Endothelial cell of umbilical vein (primary cell): ENCODE results near the gene RAB24. TPM values are rescaled to one million over a fixed set of nuclear protein-coding genes. Genes with fewer than 3 reads are reported as not detected.

Experiments used
- BruUV-seq: library from RNA; stranded (reverse); fragments of 400-500 nt; replicated peaks from 2 replicates; lab custom pipeline; 2021; lab: Mats Ljungman, UMichigan
- CTCF ChIA-PET: fragments of 300-600, 350-600 bp; sonication (Branson Sonifier 250); formaldehyde crosslinking; loops from one replicate; lab custom pipeline; 2021; ENCODE audit warnings: antibody characterized with exemption, inconsistent platforms; lab: Charles Lee
- POLR2A ChIA-PET: fragments of 300-600, 350-600 bp; sonication (Branson Sonifier 250); formaldehyde crosslinking; loops from one replicate; lab custom pipeline; 2021; ENCODE audit warnings: antibody characterized with exemption, inconsistent platforms; lab: Charles Lee
- DNase-seq: peaks from one replicate; pipeline ENCODE4 v3.0.0-alpha.2; 2011; ENCODE audit warnings: low read depth, low spot score
- FAIRE-seq: peaks from 2 replicates; lab custom pipeline; 2011; peaks lifted over from hg19 to GRCh38; lab: Jason Lieb, UNC
- H2AFZ ChIP-seq: 2 replicates; pipeline ENCODE4 v1.6.0; 2012; ENCODE audit warnings: low read depth, low read length, control low read depth, inconsistent platforms
- H3K27ac ChIP-seq: 2 replicates; pipeline ENCODE4 v1.5.1; 2011; ENCODE audit warnings: low read depth, mild to moderate bottlenecking, control low read depth, low read length, moderate library complexity; ENCODE audit not compliant: insufficient read depth
- H3K27me3 ChIP-seq, 2 experiments: 2 replicates each; pipeline versions ENCODE4 v1.6.0 to v1.6.1; 2011; ENCODE audit warnings: low read length in 2 of 2, mixed read lengths in 1 of 2; ENCODE audit not compliant: control insufficient read depth in 2 of 2, insufficient read depth in 2 of 2
- H3K36me3 ChIP-seq, 2 experiments: 2 replicates in 1 of 2; 3 replicates in 1 of 2; pipeline ENCODE4 v1.5.1; 2011; ENCODE audit warnings: low read length in 2 of 2, mild to moderate bottlenecking in 1 of 2, moderate library complexity in 1 of 2; ENCODE audit not compliant: control insufficient read depth in 2 of 2, insufficient read depth in 2 of 2; ENCODE audit errors: extremely low read depth in 1 of 2
- H3K4me1 ChIP-seq: 3 replicates; pipeline ENCODE4 v1.5.1; 2011; ENCODE audit warnings: mild to moderate bottlenecking, low read length; ENCODE audit not compliant: control insufficient read depth, insufficient read depth; ENCODE audit errors: extremely low read depth
- H3K4me2 ChIP-seq: 2 replicates; pipeline ENCODE4 v1.6.1; 2011; ENCODE audit warnings: low read length, control low read depth, mixed read lengths; ENCODE audit not compliant: insufficient read depth
- H3K4me3 ChIP-seq, 3 experiments: fragments of 200-600 bp in 1 of 3; sonication (generic), shearing (Covaris generic) in 1 of 3; replicated peaks in 1 of 3; 2 replicates each; pipeline ENCODE4 v1.5.1; 2011 to 2016; ENCODE audit warnings: control low read depth in 3 of 3, low read length in 3 of 3, mild to moderate bottlenecking in 2 of 3, inconsistent platforms in 1 of 3, low read depth in 1 of 3, moderate library complexity in 1 of 3; ENCODE audit not compliant: insufficient read depth in 1 of 3
- H3K79me2 ChIP-seq: 2 replicates; pipeline ENCODE4 v1.6.0; 2012; ENCODE audit warnings: low read length, inconsistent platforms; ENCODE audit not compliant: control insufficient read depth, insufficient read depth
- H3K9ac ChIP-seq: replicated peaks from 2 replicates; pipeline ENCODE3; 2011; ENCODE audit warnings: low read length, control low read depth; ENCODE audit not compliant: insufficient read depth; ENCODE audit errors: extremely low read depth
- H3K9me1 ChIP-seq: replicated peaks from 3 replicates; pipeline ENCODE4 v1.6.0; 2011; ENCODE audit warnings: mild to moderate bottlenecking, low read length; ENCODE audit not compliant: control insufficient read depth, insufficient read depth; ENCODE audit errors: extremely low read depth
- H3K9me3 ChIP-seq: replicated peaks from 2 replicates; pipeline ENCODE4 v1.5.1; 2012; ENCODE audit warnings: low read length, inconsistent platforms; ENCODE audit not compliant: control insufficient read depth, insufficient read depth
- H4K20me1 ChIP-seq: replicated peaks from 2 replicates; pipeline ENCODE3; 2011; ENCODE audit warnings: mild to moderate bottlenecking, low read length; ENCODE audit not compliant: control insufficient read depth, insufficient read depth; ENCODE audit errors: extremely low read depth
- EZH2 ChIP-seq: IDR thresholded peaks from 2 replicates; pipeline ENCODE4 v1.6.1; 2012; ENCODE audit warnings: borderline replicate concordance, low read depth, mild to moderate bottlenecking, moderate library complexity, low read length, inconsistent platforms; ENCODE audit not compliant: severe bottlenecking
- FOS ChIP-seq: IDR thresholded peaks from 2 replicates; pipeline ENCODE4 v1.6.1; 2011; ENCODE audit warnings: mild to moderate bottlenecking, low read length, moderate library complexity, borderline replicate concordance; ENCODE audit not compliant: insufficient read depth
- GATA2 ChIP-seq: IDR thresholded peaks from 2 replicates; pipeline ENCODE4 v1.7.0; 2011; ENCODE audit warnings: low read depth, mild to moderate bottlenecking, moderate library complexity, mixed read lengths, low read length; ENCODE audit not compliant: insufficient read length, insufficient read depth
- JUN ChIP-seq: IDR thresholded peaks from 2 replicates; pipeline ENCODE4 v1.6.1; 2011; ENCODE audit warnings: borderline replicate concordance, low read depth; ENCODE audit not compliant: insufficient read length, insufficient read depth
- MYC ChIP-seq: IDR thresholded peaks from one replicate; pipeline ENCODE4 v1.6.1; 2011; ENCODE audit warnings: mild to moderate bottlenecking, low read depth, low read length
- POLR2A ChIP-seq: IDR thresholded peaks from 2 replicates; pipeline ENCODE4 v1.6.1; 2012; ENCODE audit warnings: low read depth, mild to moderate bottlenecking, control low read depth, low read length
- POLR2AphosphoS5 ChIP-seq: IDR thresholded peaks from 2 replicates; pipeline ENCODE4 v1.6.1; 2012; ENCODE audit warnings: low read depth, mild to moderate bottlenecking, control low read depth, low read length, moderate library complexity; ENCODE audit not compliant: insufficient read depth
- dilution Hi-C: fragments of 300-500 bp; cut with MboI; formaldehyde crosslinking; loops from one replicate; pipeline ENCODE4 v1.15.0; 2019; ENCODE audit warnings: low sequenced_read_pairs; ENCODE audit not compliant: extremely low pct_ligation_motif_present
- intact Hi-C: fragments of 100-400 bp; cut with micrococcal nuclease; formaldehyde crosslinking; loops from one replicate; pipeline ENCODE4 v1.10.0; 2022
- polyA plus RNA-seq, 4 experiments: library from polyadenylated mRNA; depleted of rRNA in 3 of 4; stranded (reverse) in 3 of 4; unstranded in 1 of 4; fragments of >200 nt; gene quantifications; 2 replicates each; pipeline versions ENCODE4 v1.2.1 to v1.2.3, GENCODE V29; 2011 to 2012; ENCODE audit warnings: missing spikeins in 1 of 4
- total RNA-seq: library from RNA; stranded (reverse); gene quantifications from 2 replicates; pipeline ENCODE4 v1.2.3, GENCODE V29; 2021
- TF ChIP-seq, protein P1 (sequence below), 2 donors: IDR thresholded peaks; 1 replicate in 1 of 2; 2 replicates in 1 of 2; pipeline ENCODE4 v1.5.1; 2011; ENCODE audit warnings: low read length in 2 of 2, mild to moderate bottlenecking in 2 of 2, moderate library complexity in 2 of 2, control low read depth in 1 of 2, inconsistent platforms in 1 of 2, low read depth in 1 of 2; ENCODE audit not compliant: insufficient read depth in 1 of 2; ENCODE audit errors: extremely low read depth in 1 of 2
- TF ChIP-seq, protein P2 (sequence below): IDR thresholded peaks from 2 replicates; pipeline ENCODE4 v1.6.1; 2011; ENCODE audit not compliant: insufficient read depth, insufficient read length

Gene RAB24
- total and polyA plus RNA-seq, 2 donors (not counting 3 experiments of a cell fraction or from before 2014, with no cell fraction given): 20.7 to 44.0 TPM

DNA sequence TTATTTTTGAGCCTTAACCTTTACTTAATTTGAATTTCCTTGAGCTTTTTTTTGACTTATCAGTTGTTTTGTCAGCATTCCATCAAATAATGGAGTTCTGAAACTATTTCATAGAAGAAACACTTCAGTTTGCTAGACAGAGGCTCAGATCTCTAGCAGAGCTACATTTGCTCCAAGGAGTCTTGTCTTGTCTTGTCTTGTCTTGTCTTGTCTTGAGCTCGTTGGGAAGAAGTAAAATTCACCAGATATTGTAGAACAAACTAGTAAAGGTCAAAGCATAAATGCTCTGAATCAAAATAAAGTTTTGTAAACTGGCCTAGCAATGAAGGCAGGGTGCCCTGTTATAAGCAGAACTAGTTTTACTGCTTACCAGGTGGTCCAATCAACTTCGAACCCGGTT, 33.5 kb downstream of the RAB24 start:
- Histone ChIP-seq H3K9me1 (no peaks in the 10 kb centered on the region), H3K4me1 (no peaks in the 10 kb centered on the region), H3K9ac (no peak overlapping the region), H3K27ac (no peak overlapping the region), H3K9me3 (no peaks in the 10 kb centered on the region), H3K4me3 (no peak overlapping the region), H4K20me1 (no peaks in the 10 kb centered on the region), H2AFZ (no peak overlapping the region), H3K79me2 (no peaks in the 10 kb centered on the region), H3K36me3 (peaks cover 21 to 23% of the 10 kb centered on the region in 2 experiments), H3K27me3 (no peaks in the 10 kb centered on the region), H3K4me2 (no peak overlapping the region)
- DNase-seq: no peak
- FAIRE-seq: no peak
- TF ChIP-seq, protein P1, sequence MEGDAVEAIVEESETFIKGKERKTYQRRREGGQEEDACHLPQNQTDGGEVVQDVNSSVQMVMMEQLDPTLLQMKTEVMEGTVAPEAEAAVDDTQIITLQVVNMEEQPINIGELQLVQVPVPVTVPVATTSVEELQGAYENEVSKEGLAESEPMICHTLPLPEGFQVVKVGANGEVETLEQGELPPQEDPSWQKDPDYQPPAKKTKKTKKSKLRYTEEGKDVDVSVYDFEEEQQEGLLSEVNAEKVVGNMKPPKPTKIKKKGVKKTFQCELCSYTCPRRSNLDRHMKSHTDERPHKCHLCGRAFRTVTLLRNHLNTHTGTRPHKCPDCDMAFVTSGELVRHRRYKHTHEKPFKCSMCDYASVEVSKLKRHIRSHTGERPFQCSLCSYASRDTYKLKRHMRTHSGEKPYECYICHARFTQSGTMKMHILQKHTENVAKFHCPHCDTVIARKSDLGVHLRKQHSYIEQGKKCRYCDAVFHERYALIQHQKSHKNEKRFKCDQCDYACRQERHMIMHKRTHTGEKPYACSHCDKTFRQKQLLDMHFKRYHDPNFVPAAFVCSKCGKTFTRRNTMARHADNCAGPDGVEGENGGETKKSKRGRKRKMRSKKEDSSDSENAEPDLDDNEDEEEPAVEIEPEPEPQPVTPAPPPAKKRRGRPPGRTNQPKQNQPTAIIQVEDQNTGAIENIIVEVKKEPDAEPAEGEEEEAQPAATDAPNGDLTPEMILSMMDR (IDR thresholded peaks at IDR 0.05; ENCODE audit: extremely low read depth in 1 of 2, insufficient read depth in 1 of 2, low read depth in 1 of 2, low read length in 2 of 2): no peak
- no peak for TF ChIP-seq JUN
- no peak for TF ChIP-seq EZH2
- TF ChIP-seq POLR2A: no peak
- TF ChIP-seq FOS: no peak
- no peak for TF ChIP-seq MYC
- TF ChIP-seq, protein P2, sequence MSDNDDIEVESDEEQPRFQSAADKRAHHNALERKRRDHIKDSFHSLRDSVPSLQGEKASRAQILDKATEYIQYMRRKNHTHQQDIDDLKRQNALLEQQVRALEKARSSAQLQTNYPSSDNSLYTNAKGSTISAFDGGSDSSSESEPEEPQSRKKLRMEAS: no peak
- no peak for TF ChIP-seq POLR2AphosphoS5
- TF ChIP-seq GATA2: no peak
- no TSS peak for BruUV-seq
- dilution Hi-C loops: no loop called here
- POLR2A ChIA-PET: no interaction called here
- CTCF ChIA-PET: interaction anchor here (1.0 to 1.3 kb wide), 3 partner anchors 16 to 158 kb away, joined by 3 to 4 read pairs (median 3); no protein-coding TSS in a partner anchor
- intact Hi-C loops: no loop called here
